ENCODE results near the gene COTL1.

COTL1 gene

DNA sequence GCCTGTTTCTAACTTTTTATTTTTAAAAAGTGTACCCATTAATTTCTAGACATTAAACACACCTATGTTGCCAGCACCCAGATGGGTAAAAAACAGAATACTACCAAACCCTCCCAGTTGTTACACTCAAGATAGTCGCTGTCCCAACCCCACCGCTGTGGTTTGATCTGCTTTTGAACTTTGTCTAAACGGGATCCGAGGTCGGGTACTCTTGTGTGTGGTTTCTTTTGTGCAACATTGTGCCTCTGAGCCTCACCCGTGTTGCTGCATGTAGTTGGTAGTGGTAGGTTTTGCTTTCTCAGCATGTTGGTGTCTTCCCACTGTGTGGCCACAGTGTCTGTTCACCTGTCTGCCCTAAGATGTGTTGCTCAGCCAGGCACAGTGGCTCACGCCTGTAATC lies 34.7 kb upstream of the COTL1 start:
- TF ChIP-seq, protein P1, sequence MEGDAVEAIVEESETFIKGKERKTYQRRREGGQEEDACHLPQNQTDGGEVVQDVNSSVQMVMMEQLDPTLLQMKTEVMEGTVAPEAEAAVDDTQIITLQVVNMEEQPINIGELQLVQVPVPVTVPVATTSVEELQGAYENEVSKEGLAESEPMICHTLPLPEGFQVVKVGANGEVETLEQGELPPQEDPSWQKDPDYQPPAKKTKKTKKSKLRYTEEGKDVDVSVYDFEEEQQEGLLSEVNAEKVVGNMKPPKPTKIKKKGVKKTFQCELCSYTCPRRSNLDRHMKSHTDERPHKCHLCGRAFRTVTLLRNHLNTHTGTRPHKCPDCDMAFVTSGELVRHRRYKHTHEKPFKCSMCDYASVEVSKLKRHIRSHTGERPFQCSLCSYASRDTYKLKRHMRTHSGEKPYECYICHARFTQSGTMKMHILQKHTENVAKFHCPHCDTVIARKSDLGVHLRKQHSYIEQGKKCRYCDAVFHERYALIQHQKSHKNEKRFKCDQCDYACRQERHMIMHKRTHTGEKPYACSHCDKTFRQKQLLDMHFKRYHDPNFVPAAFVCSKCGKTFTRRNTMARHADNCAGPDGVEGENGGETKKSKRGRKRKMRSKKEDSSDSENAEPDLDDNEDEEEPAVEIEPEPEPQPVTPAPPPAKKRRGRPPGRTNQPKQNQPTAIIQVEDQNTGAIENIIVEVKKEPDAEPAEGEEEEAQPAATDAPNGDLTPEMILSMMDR (IDR thresholded peaks at IDR 0.05; ENCODE audit: extremely low read depth, missing control alignments), result no peak
- DNase-seq (ENCODE audit: low spot score), result no peak

DNA sequence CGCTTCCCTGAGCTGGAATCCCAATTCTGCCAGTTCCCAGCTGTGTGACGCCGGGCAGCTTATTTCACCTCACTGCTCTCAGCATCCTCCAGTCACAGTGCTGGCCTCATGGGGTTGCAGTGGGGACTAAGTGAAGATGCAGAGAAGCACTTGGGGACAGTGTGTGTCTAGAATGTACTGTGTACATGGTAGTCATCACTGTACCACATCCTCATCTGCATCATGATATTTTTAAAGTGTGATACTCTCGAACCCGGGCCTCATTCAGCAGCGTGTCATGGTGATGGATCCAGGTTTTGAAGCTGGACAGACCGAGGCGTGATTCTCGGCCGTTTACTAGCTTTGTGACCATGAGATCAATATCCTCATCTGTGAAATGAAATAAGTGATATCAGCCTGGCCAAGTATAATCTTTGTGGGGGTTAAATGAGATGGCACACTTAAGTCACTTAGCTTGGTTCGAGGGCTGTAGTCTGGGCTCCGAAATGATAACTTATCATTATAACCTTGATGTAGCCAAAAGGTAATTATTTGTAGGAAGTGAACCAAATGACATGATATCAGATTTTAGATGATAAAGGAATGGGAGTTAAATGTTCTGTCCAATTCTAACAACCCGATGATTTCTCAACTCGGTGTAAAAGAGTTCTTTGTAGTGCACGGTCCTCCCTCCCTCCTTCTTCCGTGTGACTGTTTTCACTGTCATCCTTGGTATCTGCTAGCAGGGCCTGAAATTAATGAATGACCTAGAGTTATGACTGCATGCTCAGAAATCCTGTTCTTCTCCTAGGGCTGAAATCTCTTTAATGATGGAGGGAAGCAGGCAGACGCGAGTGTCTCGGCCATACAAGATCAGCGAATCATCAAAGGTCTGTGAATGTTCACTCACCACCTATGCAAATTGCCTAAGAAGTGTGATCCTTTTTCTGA lies 32.4 kb upstream of the COTL1 start:
- DNase-seq (ENCODE audit: low spot score), result no peak
- TF ChIP-seq, protein P1 (IDR thresholded peaks at IDR 0.05; ENCODE audit: extremely low read depth, missing control alignments), result no peak

DNA sequence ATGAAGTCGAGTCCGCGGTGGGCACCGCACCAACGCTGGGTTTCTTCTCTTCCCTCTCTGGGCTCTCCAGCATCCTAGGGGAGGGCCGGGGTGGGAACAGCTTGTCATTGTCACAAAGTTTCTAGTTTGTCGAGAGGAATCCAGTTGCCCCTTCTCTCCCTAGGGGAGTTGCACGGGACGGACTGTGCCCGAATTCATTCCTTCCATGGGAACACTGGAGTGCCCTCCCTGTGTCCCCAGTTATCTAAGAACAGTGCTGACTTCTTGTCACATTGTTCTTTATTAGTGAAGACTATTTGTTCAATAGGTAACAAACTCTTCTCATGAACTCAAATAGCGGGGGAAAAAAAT lies 31.6 kb upstream of the COTL1 start:
- TF ChIP-seq, protein P1 (IDR thresholded peaks at IDR 0.05; ENCODE audit: extremely low read depth, missing control alignments), result no peak
- no peak for DNase-seq (ENCODE audit: low spot score)

DNA sequence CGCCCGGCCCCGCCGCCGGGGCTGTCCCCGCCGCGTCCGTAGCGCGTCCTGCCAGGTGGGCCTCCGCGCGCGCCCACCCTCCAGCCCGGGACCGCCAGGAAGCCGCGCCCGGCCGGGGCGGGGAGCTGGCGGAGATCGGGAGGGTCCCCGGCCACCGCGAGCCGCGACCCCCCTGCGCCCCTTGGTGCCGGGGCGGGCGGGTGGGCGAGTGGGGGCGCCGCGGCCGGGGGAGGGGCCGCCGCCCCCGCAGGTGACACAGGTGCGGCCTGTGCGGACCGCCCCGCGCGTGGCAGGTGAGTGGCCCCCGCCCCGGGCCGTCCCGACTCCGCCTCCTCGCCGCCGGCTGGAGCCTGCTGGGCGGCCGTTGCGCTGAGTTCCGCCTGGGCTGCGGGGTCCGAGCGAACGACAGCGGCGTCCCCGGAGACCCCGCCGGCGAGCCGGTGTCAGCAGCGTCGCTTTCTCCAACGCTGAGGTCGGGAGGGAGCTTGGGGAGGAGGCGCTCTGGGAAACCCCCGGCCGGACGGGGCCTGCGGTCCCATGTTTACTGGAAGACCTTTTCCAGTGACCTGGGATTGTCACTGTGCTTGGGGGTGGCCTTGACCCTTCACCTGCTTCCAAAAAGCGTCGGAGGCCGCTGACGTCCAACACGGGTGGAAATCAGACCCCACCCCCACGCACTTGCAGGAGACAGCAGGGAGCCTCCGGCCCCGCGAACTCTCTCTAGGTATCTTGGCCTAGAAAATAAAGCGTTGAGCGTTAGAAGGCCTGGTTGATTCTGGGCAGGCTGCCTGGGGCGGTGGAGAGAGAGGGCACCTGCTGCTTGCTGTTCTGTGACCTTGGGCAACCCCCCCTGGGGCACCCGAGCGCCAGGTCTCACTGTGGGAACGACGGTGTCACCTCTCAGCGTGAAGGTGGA lies 31.0 kb upstream of the COTL1 start:
- TF ChIP-seq, protein P1 (IDR thresholded peaks at IDR 0.05; ENCODE audit: extremely low read depth, missing control alignments), result no peak
- DNase-seq (ENCODE audit: low spot score), result peak; percentile 91

DNA sequence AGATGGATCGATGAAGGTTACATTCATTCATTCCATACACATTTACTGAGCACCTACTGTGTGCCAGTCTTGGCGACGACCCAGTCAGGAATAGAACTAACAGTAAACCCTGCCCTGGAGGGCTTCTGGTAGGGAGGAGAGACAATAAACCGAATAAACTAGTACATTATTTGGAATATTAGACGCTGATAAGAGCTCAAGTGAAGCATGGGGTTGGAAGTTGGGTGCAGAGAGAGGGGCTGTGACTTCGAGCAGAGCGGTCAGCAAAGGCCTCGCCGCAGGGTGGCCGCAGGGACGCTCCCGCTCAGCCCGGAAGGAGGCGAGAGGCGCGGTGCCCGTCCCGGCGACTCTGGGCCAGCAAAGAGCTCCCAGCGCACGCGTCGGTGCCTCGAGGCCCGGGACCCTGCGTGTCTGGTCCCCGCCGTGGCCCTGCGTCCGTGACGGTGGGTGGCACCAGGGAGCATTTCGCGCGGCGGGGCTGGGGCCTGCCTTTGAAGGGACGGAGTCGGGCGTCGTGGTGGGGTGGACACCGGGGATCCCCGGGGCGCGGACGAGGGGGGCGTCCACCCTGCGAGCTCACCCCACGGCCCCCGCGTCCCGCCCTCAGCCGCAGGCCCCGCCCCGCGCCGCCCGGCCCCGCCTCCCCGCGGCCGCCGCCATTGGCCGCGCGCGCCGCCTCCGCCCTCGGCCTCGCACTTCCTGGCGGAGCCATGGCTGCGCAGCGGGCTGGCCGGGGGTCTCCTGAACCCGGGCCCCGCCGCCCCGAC lies 30.1 kb upstream of the COTL1 start, which contains the start of gene KLHL36:
Gene KLHL36 (plus strand): TSS at position 684 of the 767 bp plus-strand sequence. CDS start 2,357 bp downstream, outside the sequence.
- TF ChIP-seq, protein P1 (IDR thresholded peaks at IDR 0.05; ENCODE audit: extremely low read depth, missing control alignments), result no peak
- DNase-seq (ENCODE audit: low spot score), result peak; percentile 99

DNA sequence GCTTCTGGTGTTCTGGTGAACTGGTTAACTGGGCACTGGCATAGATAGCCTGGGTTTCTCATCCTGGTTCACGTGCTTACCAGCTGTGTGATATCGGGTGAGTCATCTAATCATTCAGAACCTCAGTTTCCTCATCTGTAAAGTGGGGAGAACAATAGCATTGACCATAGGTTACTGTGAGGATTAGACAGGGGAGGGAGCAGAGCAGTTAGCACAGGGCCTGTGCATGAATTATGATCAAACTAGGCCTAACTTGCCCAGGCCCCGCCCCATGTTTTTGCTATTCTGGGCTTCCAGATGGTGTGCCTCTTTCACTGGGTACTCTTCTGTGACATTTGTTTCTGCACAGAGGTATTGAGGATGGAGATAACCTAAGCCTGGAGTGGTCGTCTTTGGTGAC lies 25.8 kb upstream of the COTL1 start:
- no peak for DNase-seq (ENCODE audit: low spot score)

More for the DNA sequence above, 25.8 kb upstream of the COTL1 start:
- TF ChIP-seq, protein P1 (IDR thresholded peaks at IDR 0.05; ENCODE audit: extremely low read depth, missing control alignments), result no peak
